Measurements from ENCODE around the gene C20orf141.

C20orf141 gene

DNA sequence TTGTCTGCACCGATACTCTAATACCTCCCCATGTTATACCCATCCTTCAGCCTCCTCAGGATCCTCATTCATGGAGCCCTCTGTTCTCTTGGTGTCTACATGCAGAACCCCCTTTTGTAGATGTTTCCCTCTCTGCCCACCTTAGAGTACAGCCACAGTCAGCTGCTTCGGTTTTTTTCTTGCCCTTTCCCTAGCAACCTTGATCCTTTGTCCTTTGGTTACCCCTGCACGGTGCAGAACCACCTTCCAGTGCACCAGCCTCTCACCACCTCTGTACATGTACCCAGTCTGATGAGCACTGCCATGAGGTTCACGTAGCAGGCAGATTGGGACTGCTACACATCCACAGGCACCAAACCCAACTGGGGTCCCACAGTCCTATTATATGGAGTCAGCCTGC, 33.0 kb downstream of the C20orf141 start:
- no peak for TF ChIP-seq CTCF (conservative IDR thresholded peaks at IDR 0.05; ENCODE audit: control insufficient read depth, insufficient read depth, low read depth, low read length)
- no peak overlapping the region for H3K4me3 ChIP-seq (ENCODE audit: control insufficient read depth, low read depth, low read length)
- no peak for DNase-seq (ENCODE audit: low read depth)

GRCh38 chr20:2849529-2849928, 34.7 kb downstream of the C20orf141 start:
- DNase-seq (ENCODE audit: low read depth), result no peak
- no peak overlapping the region for H3K4me3 ChIP-seq (ENCODE audit: control insufficient read depth, low read depth, low read length)
- TF ChIP-seq CTCF (conservative IDR thresholded peaks at IDR 0.05; ENCODE audit: control insufficient read depth, insufficient read depth, low read depth, low read length), result no peak

- no peak overlapping the region for H3K4me3 ChIP-seq (ENCODE audit: control insufficient read depth, low read depth, low read length)
- no peak for DNase-seq (ENCODE audit: low read depth)
- no peak for TF ChIP-seq CTCF (conservative IDR thresholded peaks at IDR 0.05; ENCODE audit: control insufficient read depth, insufficient read depth, low read depth, low read length)
Observed at GRCh38 chr20:2851086-2851485, 36.3 kb downstream of the C20orf141 start.

- TF ChIP-seq CTCF (conservative IDR thresholded peaks at IDR 0.05; ENCODE audit: control insufficient read depth, insufficient read depth, low read depth, low read length), result no peak
- no peak for DNase-seq (ENCODE audit: low read depth)
Observed at GRCh38 chr20:2858591-2858990, 43.8 kb downstream of the C20orf141 start.

DNA sequence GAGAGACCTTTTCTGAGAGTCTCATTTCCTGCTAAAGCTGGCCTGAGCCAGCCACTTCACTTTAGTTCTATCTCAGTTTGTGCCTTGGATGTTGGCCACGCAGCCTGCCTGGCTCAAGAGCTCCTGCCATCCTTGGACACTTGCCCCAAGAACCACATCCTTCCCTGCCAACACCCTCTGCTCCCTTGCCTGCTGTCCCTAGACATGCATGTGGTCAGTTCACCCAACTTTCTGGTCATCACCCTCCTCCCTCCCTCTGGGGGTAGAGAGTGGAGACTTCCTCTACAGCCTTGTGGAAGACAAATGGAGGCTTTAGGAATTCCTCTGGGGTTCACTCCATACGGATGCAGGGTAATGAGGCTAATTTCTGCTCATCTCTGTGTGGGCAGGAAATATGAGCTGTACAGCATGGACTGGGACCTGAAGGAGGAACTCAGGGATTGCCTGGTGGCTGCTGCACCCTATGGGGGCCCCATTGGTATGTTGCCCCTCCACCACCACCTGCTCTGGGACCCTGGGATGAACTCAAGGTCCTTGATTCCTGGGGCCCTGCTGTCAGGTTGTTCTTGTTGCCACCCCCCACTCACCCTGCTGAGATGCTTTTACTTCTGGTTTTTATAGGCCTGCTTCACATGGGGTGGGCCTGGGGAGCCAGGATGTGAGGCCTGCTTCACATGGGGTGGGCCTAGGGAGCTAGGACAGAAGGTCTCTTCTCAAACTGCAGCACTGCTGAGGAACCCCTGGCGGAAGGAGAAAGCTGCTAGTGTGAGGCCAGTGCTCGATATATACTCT, 44.7 kb downstream of the C20orf141 start:
- TF ChIP-seq CTCF (conservative IDR thresholded peaks at IDR 0.05; ENCODE audit: control insufficient read depth, insufficient read depth, low read depth, low read length), result no peak
- no peak overlapping the region for H3K4me3 ChIP-seq (ENCODE audit: control insufficient read depth, low read depth, low read length)
- DNase-seq (ENCODE audit: low read depth), result peak; percentile 60

More at GRCh38 chr20:2858591-2858990, 43.8 kb downstream of the C20orf141 start:
- no peak overlapping the region for H3K4me3 ChIP-seq (ENCODE audit: control insufficient read depth, low read depth, low read length)

GRCh38 chr20:2864626-2865025, 49.8 kb downstream of the C20orf141 start:
- no peak for DNase-seq (ENCODE audit: low read depth)
- H3K4me3 ChIP-seq (ENCODE audit: control insufficient read depth, low read depth, low read length), result no peak overlapping the region
- no peak for TF ChIP-seq CTCF (conservative IDR thresholded peaks at IDR 0.05; ENCODE audit: control insufficient read depth, insufficient read depth, low read depth, low read length)
